ENCODE measurements around the gene CTNND2.

The CTNND2 gene

DNA sequence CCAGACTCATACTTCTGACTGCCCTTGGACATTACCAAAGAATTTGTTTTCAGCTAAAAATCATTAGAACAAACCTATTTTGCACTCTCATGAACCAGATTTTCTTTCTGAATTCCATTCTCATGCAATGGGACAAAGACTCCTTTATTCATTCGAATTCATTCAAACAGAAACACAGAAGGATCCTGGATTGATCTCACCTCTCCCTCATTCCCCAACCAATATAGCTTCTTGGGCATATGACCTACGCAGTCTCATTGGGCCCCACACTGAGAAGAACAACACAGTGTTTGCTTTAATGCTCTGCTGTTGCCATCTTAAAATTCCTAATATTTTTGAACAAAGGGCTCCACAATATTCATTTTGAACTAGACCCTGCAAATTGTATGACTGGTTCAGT lies 392.4 kb downstream of the CTNND2 start:
- no peak for ATAC-seq

GRCh38 chr5:11510889-11511288 lies 393.4 kb downstream of the CTNND2 start:
- ATAC-seq = no peak

GRCh38 chr5:11509793-11510192 lies 394.5 kb downstream of the CTNND2 start:
- no peak for ATAC-seq

GRCh38 chr5:11507156-11507910 lies 396.9 kb downstream of the CTNND2 start:
- no peak for ATAC-seq

- no peak for ATAC-seq
These were observed 399.4 kb downstream of the CTNND2 start for GRCh38 chr5:11504886-11505193.

- ATAC-seq = no peak
These were observed 400.0 kb downstream of the CTNND2 start for GRCh38 chr5:11504065-11504885.

- no peak for ATAC-seq
These were observed 401.5 kb downstream of the CTNND2 start for GRCh38 chr5:11502783-11503182.

DNA sequence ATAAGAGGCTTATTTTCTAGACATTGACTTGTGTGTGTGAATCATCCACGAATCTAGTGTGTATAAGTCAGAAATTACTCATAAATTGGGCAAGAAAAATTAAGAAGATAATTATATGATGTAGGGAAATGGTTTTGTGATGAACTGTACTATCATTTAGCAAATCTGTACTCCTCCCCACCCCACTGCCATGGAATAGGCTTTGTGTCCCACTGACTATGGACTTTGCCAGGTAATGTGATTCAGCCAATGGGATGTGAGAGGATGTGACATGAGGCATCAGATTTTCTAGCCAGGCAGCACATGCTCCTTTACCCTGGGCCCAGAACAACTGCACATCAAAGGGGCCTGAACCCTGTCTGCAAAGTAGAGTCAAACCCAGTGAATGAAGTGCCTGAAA lies 406.6 kb downstream of the CTNND2 start:
- ATAC-seq = no peak

GRCh38 chr5:11496137-11496719 lies 408.0 kb downstream of the CTNND2 start:
- ATAC-seq = no peak

GRCh38 chr5:11494340-11494739 lies 409.9 kb downstream of the CTNND2 start:
- ATAC-seq = no peak

- ATAC-seq = no peak
These were observed 412.7 kb downstream of the CTNND2 start for GRCh38 chr5:11491404-11492075.

DNA sequence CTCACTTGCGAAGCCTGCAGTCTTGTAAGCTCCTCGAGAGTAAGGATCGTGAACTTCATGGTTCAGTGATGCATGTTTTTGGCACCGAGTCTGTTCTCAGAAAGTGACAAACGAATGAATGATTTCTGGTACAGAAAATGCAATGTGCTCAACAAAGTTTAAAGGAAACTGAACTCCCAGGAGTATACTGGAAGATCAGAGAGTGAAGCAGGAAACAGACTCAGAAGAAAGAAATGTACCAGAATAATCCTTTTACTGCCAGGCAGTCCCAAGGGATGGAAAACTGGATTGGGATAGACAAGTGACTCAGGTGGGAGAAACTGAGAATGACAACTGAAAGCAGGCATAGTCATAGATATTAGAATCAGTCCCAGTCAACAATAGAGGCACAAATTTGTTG lies 420.6 kb downstream of the CTNND2 start:
- no peak for ATAC-seq

GRCh38 chr5:11482011-11482410 lies 422.2 kb downstream of the CTNND2 start:
- ATAC-seq = no peak

DNA sequence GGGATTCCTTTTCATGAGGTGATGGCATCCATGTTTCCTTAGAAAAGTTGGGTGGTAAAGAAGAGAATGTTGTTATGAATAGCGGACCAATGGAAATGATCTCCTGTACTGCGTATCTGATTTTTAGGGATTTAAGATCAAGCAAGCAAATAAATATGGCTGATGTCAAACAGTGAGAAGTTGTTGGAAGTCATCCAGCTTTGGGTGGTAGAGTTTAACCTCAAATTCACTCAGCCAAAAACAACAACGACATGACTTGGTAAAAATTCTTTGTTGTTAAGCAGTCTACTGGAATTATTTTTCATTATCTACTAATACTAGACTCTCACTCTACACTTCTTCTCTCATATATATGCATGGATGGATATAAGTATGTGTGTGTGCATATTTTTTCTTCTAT lies 426.5 kb downstream of the CTNND2 start:
- ATAC-seq = no peak

DNA sequence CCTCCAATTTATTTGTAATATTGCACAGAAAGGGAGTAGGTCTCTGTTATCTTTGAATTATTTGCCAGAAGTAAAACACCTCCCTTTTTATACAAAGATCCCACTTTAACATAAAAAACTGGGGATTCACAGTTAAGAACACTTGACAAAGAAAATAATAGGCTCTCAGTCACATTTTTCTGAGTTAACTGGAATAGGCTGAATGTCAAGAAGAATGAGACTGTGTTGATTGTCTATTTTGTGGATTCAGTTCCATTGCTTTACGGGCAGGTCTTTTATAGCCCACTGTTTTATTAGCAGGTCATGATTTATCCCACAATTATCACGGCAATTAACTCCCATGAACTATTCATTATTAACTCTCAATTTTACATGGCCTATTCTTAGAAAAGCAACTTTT lies 427.4 kb downstream of the CTNND2 start:
- no peak for ATAC-seq

GRCh38 chr5:11468334-11469039 lies 435.8 kb downstream of the CTNND2 start:
- no peak for ATAC-seq

GRCh38 chr5:11467588-11467987 lies 436.7 kb downstream of the CTNND2 start:
- no peak for ATAC-seq

DNA sequence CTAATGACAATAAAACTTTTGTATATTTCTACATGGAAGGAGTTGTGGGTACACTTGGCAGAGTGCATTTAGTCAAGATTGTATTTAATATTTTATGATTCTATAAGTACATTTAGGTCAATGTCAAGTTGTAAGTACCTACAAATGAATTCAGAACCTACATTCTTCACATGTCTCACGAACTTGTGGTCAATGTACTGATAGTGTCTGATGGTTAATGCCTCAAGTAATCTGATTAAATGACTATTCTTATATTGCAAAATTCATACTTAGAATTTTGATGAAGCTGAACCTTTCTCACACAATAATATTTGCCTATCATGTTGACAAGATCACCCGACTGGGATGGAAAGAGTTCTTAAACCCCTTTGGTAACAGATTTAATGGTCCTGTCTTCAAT lies 444.5 kb downstream of the CTNND2 start:
- ATAC-seq = no peak

- ATAC-seq = no peak
These were observed 448.7 kb downstream of the CTNND2 start for GRCh38 chr5:11455505-11455904.

DNA sequence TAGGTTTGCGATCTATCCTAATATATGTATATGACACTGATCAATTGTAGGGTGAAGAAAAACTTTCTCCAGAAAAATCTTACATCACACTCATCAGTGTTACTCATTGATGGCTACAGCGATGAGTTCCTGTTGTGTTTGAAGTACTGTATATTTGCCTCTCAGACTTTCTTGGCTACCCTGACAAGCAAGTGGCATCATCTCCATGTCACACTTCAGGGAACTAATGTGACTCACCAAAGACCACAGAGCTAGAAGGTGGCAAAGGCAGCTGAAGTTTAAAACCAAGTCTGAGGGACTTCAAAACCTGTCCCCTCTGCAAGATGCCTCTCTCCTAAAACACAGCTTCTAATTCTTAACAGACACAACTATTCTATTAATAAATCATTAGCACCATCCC lies 451.4 kb downstream of the CTNND2 start:
- no peak for ATAC-seq

DNA sequence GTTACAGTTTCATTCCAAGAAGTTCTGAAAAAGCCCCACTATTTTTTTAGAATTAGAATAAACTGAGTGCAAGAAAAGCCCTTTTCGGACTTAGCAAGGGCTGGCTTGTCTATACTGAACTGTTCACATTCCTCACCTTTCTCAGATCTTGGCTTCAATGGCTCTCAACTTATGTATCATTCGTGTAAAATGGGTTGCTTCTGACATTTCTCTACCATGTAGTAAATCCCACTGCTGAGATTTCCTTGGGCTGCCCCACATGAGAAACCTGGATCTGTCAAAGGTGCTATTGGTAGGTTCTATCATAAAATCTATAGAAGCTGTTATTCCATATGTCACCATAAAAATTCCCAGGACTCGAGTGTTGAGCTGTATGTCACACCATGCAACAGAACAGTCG lies 454.3 kb downstream of the CTNND2 start:
- no peak for ATAC-seq

DNA sequence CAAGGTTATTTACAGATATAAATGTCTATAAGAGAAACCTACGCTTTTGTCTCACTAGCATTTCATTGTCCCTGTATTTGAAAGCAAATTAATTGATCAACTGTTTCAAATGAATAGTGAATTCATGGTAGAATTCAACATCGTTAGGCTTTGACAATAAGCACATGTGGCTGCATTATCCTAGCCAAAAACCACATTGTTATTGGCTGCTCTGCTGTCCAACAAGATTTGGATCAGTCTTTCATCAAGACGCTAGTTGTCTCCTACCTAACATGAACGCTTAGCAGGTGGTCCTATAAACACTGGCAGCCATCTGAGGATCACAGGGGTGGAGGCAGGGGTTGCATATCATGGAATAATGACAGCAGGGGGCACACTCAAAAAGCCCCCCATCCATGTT lies 455.0 kb downstream of the CTNND2 start:
- ATAC-seq = no peak

DNA sequence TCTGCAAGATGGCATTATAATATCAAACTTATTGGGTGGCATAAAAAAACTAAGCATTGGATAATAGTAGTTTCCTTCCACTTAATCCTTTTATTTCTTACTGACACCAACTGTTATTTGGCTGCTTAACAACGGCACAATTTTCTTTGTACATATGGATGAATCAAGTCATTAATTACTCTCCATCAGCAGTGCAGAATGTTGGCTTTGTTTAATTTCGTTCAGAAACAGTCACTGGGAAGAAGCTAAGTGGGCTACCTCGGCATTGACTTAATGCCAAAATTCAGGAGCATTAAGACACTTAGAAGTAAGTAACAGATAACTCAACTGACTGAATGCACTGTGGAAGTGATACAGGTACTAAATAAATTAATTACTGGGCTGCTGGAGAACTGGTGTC lies 460.4 kb downstream of the CTNND2 start:
- no peak for ATAC-seq
